ENCODE results near the gene PRDX2.
A peak's percentile ranks its signal among the peaks of the same experiment; 100 is the strongest.

The PRDX2 gene

DNA sequence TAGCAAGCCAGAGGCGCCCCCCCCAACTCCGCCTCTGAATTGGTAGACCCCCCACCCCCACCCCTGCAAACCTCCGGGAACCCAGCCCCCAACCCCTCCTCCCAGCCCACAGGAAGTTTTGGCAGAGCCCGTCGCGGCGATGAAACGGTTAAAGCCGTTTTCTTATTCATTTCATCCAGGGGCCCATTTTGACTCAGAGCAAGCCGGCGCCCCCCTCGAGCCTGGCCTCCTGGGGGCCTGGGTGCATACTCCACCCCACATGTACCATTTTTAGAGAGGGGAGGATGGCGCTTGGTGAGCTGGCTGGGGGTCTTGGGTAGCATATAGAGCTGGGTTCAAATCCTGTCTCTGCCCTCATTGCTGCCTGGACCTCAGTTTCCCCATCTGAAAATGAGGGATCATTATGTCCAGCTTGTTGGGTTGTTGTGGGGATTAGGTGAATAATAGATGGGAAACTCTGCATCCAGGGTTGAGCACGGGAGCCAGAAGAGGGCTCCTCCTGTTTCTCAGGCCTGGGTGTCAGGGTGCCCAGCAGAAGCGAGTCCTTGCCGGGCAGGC is 18.2 kb downstream of the PRDX2 start:
- no peak for FAIRE-seq
- DNase-seq (ENCODE audit: insufficient read length, low spot score): no peak

DNA sequence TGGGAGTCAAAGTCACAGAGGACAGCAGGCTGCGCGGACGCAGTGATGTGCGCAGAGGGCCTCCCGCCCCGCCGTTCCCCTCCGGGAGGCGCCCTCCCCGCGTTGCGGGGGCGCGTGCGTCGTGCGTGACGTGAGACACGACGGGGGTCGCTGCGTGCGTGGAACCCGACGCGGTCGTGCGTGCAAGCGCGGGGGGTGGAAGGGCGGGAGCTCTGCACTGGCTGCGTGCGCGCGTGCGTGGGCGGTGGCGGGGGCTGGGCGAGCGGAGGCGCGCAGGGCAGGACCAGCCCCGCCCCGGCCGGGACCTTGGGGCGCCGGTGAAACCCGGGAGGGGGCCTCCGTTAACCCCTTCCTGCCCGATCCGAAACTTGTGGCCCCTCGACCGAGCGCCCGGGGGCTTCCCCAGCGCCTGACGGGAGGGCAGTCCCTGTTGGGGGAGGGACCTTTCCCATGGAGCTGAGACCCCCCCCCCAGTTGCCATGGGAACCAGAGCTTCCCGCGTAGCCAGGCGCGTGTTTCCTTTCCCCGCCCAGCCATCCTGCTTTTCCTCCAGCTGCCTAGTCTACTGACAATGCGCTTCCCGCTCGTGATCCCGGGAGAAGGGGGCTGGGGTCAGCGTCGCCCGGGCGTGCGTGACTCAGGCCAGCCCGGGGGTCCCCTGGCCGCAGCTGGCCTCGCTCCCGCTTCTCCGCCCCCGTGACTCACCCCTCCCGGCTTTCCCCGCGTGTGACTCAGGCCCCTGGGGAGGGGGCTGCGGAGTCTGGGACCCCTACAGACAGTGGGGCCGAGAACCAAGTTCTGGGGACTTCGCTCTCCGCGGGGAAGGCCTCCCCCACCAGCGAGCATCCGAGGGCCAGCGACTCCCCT is 18.9 kb downstream of the PRDX2 start:
- DNase-seq (ENCODE audit: insufficient read length, low spot score) (no peak), FAIRE-seq (no peak)

DNA sequence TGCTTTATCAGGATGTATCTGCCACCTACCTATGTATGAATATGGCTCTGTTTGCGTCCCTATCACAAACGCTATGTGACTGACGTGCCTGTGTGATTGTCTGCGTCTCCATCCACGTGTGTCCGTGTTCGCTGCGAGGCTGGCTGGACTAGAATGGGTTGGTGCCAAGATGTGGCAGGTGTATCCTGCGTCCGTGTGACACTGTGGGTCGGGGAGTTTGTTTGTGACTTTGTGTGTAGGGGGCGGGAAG is 19.5 kb downstream of the PRDX2 start:
- FAIRE-seq (peak; percentile 21), DNase-seq (ENCODE audit: insufficient read length, low spot score) (no peak)

DNA sequence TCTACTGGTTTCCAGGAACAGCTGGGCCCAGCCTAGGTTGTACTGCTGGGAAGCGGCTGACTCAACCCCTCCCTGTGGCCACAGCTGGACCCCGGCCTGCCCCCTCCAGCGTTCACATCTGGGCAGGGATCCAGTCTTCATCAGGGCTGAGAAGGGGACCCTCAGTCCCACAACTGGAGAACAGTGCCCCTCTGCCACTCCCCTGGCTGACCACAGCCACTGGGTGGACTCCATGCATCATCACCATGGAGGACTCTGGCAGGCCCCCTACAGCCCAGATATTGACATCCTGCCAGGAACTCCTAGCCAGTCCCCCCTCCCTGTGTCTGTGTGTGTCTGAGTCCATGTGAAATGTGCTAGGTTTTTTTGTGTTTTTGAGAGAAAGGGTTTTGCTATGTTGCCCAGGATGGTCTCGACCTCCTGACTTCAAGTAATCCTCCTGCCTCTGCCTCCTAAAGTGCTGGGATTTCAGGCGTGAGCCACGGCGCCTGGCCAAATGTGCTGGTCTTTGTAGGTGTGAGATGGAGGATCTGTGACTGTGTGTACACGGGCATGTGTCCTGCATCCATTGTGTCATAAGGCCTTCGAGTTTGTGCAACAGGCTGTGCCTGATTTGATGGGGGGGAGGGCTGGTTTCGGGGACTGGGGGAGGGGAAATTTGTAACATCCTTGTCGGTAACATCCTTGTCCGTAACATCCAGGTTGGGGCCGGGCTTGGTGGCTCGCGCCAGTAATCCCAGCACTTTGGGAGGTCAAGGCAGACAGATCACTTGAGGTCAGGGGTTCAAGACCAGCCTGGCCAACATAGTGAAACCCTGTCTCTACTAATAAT is 22.2 kb downstream of the PRDX2 start:
- DNase-seq (ENCODE audit: insufficient read length, low spot score) (no peak), FAIRE-seq (peak; percentile 64)

DNA sequence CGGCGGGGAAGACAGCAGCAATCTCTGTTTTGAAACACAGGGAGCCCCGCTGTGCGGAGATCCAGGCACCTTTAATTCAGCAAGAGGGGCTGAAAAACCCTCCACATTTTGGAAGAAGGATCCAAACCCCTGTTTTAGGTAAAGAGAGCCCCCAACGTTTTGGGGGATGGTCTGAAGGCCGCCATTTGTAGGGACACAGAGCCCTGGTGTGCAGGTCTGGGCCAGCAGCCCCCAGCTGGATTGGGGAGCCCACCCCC is 22.8 kb downstream of the PRDX2 start:
- DNase-seq (ENCODE audit: insufficient read length, low spot score) (no peak), FAIRE-seq (no peak)

DNA sequence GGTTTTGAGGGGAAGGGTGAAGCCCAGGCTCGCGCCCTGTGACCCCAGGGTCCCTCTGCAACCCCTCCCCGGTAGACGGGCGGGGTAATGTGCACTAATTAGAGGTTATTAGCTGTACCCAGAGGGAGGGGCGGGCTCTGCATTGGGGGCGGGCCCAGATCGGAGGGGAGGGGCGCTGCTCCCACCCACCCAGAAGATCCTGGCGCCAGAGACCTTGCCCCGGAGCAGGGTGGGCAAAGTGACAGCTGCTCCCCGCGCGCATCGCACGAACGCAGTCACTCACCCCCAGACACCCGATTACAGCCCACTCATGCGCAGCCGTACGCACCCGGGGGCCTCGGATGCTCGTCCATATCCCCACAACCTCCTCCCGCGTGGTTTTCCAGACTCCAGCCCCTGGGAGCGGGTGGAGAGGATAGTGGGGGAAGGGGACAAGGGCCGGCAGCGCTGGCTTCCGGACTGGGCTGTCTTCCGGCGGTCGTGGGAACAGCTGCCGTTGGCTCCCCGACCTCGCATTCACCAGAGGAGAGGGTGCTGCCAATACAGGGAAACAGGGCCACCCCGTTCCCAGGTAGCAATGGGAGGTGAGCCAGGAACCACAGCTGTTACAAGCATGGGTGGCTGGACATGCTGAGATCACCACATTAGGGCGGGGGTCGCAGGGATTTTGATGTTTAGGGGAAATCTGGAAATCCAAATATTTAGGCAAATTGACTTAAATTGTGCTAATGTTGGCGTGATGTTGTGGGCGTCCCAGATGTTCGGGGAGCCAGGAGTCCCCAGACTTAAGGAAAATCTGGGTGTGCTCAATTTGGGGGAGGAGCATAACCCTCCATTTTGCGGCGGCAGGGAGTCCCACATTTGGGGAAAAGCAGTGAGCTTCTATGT is 23.3 kb downstream of the PRDX2 start:
- no peak for DNase-seq (ENCODE audit: insufficient read length, low spot score)
- FAIRE-seq: peak; percentile 64

DNA sequence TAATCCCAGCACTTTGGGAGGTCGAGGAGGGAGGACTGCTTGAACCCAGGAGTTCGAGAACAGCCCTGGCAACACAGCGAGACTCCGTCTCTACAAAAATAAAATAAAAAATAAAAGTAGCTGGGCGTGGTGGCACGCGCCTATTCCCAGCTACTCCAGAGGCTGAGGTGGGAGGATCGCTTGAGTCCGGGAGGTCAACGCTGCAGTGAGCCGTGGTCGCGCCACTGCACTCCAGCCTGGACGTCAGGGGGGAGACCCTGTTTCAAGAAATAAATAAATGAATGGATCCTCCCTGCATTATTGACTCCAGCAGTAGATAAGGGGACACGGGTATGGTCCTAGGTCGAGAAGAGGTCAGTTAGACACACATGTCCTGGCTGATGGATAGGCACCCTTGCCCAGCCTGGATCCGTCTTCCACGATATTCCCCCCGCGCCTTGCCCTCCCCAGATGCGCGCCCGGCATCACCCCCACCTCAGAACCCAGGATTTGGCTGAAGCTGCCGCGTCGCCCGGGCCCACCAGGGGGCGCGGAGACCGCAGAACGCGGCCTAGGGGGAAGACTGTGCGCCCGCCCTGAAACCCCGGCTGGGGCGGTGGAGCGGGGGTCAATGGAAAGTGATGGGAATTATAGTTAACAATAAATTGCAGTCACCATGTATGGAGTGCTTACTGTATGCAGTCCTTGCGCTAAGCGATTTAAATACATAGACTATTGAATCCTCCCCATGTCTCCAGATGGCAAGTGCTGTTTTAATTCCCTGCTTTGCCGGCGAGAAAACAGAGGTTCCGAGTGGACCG is 24.2 kb downstream of the PRDX2 start:
- FAIRE-seq (peak; percentile 66), DNase-seq (ENCODE audit: insufficient read length, low spot score) (peak; percentile 76)

DNA sequence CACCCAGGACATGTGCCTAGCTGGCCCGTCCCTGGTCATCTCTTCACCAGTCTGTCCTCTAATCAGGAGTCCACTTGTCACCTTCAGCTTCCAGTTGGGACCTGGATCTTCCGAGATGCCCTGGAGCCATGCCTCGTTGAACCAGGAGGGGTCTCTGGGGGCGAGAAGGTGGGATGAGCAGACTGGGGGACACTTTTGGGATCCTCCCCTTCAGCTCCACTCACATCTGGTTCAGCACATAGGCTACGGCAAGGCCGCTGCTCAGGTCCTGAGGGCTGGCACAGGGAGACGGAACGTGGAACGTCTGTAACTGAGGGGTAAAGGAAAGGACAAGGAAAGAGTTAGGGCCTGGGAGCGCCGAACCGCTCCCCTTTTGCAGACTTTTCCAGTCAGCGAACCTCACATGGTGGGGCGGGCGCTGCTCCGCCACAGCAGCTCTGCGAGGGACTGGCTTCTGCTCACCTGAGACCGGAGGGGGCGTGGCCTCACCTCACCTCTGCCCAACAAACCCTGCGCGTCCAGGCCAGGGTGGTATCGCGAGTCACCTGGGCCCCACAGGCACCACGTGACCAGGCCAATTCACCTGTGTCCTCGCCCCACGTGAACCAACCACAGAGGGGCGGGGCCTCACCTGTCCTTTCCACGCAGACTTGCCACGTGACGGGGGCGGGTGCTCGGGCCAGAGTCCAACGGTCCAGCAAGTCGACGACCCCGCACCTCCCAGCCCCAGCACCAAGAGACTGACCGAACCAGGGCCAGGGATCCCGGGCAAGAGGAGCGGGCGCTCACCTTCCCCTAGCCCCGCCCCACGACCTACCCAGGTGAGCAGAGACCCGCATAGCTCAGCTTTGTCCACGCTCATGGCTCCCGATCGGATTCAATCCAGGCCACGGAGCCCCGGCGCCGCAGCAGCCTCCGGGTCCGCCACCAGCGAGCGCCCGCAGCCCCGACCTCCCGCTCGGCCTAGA is 26.7 kb downstream of the PRDX2 start, which contains the start of gene HOOK2:
Gene HOOK2 (minus strand): TSS at position 965 of the 968 bp plus-strand sequence. CDS start 103 bp downstream, at position 862.
- DNase-seq (ENCODE audit: insufficient read length, low spot score) (no peak), FAIRE-seq (no peak)

DNA sequence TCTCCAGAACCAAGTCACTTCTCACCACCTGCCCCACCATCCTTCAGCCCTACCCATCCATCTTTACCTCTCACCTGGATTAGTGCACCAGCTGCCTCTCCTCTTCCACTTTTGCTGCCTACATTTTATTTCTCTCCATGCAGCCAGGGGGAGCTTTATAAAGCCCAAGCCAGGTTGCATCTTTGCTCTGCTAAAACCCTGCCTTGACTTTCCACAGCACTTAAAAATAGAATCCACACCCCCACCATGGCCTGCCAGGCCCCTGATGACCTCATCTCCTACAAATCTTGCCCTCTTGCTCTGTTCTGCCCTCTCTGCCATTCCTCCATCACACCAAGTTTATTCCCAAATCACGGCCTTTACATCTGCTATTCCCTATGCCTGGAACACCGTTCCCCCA is 28.0 kb downstream of the PRDX2 start:
- no peak for DNase-seq (ENCODE audit: insufficient read length, low spot score)
- FAIRE-seq: no peak

DNA sequence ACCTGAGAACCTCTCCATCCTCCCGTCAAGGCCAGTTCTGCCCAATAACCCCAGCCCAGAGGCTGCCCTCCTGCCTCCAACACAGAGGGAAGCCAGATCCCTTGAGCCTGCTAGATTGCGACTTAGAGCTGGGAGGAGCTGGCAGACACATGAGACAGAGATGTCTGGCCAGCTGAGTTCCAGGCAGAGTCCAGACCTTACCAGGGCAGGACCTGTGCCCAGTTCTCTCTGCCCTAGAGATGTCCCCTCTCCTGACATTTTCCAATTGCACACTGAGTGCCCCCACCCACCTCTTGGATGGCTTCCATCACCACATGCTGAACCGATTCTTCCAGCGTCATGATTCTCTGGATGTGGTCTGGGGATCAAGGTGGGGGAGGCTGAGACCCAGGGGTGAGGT is 29.3 kb downstream of the PRDX2 start:
- DNase-seq (ENCODE audit: insufficient read length, low spot score): no peak

DNA sequence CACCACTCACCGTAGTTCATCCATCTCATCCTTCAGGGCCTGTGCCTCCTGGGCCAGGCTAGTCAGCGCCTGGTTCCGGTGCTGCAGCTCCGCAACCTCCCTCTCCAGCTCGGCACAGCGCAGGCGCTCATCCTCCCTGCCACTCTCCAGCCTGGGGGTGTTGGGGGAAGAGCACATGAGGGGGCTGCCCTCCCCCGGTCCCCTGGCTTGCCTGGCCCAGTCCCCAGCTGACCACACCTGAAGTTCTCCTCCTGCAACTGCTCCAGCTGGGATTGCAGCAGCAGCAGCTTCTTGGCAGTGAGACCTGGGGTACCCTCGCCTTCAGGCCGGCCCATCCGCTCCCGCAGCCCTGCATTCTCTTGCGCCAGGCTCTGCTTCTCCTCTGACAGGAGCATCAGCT is 30.7 kb downstream of the PRDX2 start:
- DNase-seq (ENCODE audit: insufficient read length, low spot score) (no peak), FAIRE-seq (no peak)

More for the DNA sequence above, 29.3 kb downstream of the PRDX2 start:
- FAIRE-seq: no peak

DNA sequence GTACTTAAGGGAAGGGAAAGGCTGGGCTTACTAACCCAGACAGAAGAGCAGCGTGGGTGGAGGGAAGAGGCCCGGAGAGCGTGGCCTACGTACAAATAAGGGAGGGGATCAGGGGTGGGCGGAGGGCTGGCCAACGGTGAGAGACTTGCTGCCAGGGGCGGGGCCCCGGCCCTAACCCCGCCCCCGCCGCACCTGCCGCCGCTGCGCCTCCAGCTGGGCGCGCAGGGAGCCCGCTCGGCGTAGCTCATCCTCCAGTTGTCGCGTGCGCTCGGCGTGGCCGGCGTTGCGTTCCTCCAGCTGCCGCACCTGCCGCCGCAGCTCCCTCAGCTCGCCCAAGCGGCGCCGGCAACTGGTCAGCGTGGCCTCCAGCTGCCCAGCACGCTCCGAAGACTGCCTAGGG is 31.9 kb downstream of the PRDX2 start:
- DNase-seq (ENCODE audit: insufficient read length, low spot score) (no peak), FAIRE-seq (no peak)

DNA sequence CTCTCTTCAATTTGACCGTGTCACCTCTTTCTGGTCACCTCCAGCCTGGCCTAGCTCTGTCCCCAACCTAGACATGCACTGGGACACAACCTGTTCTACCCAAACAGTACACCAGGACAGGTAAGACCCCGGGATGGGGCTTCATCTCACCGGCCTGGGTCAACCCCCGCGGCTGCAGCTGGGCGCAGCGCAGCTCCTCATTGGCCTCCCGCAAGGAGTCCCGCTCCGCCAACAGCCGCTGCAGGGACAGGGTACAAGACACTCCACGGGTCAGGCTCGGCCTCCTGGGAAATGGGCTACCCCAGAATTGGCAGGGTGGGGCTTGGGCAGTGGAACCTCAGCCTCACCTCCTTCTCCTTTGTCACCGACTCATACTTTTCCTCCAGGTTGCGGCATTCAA is 33.9 kb downstream of the PRDX2 start:
- FAIRE-seq: no peak
- DNase-seq (ENCODE audit: insufficient read length, low spot score): no peak

DNA sequence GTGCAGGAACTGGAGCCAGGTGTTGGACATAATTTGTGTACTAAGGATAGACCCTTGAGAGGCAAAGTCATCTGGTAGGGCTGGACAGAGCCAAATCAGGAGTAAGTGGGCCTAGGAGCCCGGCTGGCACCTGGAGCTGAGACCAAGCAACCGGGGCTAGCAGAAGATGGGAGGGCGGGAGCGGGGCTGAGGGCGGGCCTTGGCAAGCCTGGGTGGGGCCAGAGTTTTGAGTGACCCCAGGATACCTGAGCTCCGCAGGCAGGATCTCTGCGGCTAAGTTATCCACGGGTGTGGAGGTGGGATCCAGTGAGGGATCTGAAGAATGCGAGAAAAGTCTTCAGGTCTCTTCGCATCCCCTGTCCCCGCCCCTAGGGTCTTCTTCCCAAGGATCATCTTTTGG is 34.5 kb downstream of the PRDX2 start:
- no peak for FAIRE-seq
- no peak for DNase-seq (ENCODE audit: insufficient read length, low spot score)

DNA sequence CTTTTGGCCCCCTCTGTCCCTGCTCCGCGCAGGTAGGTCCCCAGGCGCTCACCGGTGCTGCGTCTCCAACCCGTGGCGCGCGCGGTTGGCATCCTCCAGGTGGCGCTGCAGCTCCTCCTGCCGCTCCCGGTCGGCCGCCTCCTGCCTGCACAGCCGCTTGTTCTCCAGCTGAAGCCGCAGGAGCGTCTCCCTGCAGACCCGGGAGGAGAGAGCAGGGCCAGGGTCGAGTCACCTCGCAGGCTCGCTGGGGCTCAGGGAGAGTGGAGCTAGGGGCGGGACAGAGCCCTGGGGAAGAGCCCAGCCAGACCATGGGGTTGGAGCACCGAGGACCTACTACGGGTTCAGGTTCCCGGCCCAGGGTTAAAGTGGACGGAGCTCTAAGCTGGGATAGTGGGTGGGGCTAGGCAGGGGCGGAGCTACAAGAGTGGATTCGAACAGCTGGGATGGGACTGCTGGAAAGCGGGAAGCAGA is 35.5 kb downstream of the PRDX2 start:
- DNase-seq (ENCODE audit: insufficient read length, low spot score): peak; percentile 89
- peak; percentile 74 for FAIRE-seq

DNA sequence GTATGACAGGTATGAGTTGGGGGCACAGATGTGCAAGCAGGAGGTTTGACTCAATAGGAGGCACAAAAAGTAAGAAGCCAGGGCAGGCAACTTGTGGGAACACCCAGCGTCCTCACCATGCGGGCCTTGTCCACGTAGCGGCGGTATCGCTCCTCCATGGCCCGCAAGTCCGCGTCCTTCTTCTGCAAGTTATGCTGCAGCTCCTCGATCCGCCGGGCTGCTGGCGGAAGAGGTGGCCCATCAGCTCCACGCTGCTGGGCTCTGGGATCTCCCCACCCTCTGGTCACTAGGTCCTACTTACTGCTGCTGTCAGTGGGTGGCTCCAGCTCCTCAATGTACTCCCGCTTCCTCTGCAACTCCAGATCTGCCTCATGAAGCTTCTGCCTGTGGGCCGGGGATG is 36.9 kb downstream of the PRDX2 start:
- DNase-seq (ENCODE audit: insufficient read length, low spot score) (no peak), FAIRE-seq (no peak)

DNA sequence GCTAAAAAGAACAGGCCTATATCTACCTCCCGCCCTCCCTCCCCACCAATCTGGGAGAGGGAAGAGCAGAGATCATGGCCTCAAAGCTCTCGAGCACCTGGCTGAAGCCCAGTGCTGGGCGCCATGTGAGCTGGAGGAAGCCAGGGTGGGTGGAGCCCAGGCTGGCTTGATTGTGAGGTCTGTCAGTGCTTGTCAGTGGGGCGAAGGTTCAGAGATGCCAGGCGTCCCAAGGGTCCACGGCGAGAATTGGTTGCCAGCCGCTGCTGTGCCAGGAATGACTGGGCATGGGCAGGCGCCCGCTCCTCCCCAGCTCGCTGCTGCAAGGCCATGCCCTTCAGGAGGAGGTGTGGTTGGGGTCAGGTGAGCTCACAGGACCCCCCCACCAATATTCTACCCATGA is 38.5 kb downstream of the PRDX2 start:
- DNase-seq (ENCODE audit: insufficient read length, low spot score) (no peak), FAIRE-seq (no peak)

DNA sequence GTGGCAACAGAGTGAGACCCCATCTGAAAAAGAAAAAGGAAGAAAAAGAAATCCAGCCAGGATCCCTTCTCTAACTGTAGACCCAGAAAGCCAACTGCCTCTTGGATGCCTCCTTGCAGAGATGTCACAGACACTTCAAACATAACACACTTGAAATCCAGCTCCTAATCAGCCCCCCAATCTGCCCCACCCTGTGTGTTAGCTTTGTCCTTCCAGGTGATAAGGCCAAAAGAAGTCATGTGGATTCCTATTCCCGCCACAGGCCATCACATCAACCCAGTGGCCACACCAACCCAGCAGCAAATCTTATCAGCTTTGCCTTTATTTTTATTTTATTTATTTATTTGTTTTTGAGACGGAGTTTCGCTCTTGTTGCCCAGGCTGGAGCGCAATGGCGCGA is 41.9 kb downstream of the PRDX2 start:
- FAIRE-seq (no peak), DNase-seq (ENCODE audit: insufficient read length, low spot score) (no peak)

Data from GM19239 (cell line).